Sigmoid colon (tissue), 7 donors: ENCODE results near the gene GPR21. TPM values are rescaled to one million over a fixed set of nuclear protein-coding genes. Genes with fewer than 3 reads are reported as not detected.

Source experiments
- DNase-seq: peaks from one replicate; pipeline ENCODE4 v3.0.0-alpha.2; 2019
- H3K27ac ChIP-seq, 4 donors: fragments of 200-600 bp; sonication (generic); one replicate each; pipeline ENCODE4 v1.5.1; 2016 to 2019; ENCODE audit warnings: mild to moderate bottlenecking in 1 of 4
- H3K27me3 ChIP-seq, 3 donors: fragments of 200-600 bp; sonication (generic); one replicate each; pipeline ENCODE4 v1.5.1; 2019; ENCODE audit warnings: mild to moderate bottlenecking in 1 of 3
- H3K36me3 ChIP-seq, 4 donors: fragments of 200-600 bp; sonication (generic); one replicate each; pipeline ENCODE4 v1.5.1; 2016 to 2019
- H3K4me1 ChIP-seq, 4 donors: fragments of 200-600 bp; sonication (generic); one replicate each; pipeline ENCODE4 v1.5.1; 2017 to 2019
- H3K4me3 ChIP-seq, 4 donors: fragments of 200-600 bp; sonication (generic); one replicate each; pipeline ENCODE4 v1.5.1; 2017 to 2019; ENCODE audit warnings: mild to moderate bottlenecking in 2 of 4, moderate library complexity in 1 of 4
- H3K9me3 ChIP-seq, 4 donors: fragments of 200-600 bp in 3 of 4; sonication (generic) in 3 of 4; one replicate each; pipeline versions ENCODE4 v1.5.1 to v1.6.1; 2013 to 2019
- CTCF ChIP-seq, 4 experiments: fragments of 450-650 bp in 3 of 4; fragments of 200-600 bp in 1 of 4; IDR thresholded peaks; one replicate each; pipeline ENCODE4 v1.5.1; 2016 to 2019; ENCODE audit warnings: antibody characterized with exemption in 4 of 4, mild to moderate bottlenecking in 3 of 4, moderate library complexity in 2 of 4
- EP300 ChIP-seq, 4 donors: sonication (generic); formaldehyde crosslinking; IDR thresholded peaks; one replicate each; pipeline ENCODE4 v1.6.1; 2017; ENCODE audit warnings: antibody characterized with exemption in 4 of 4
- POLR2A ChIP-seq, 2 donors: fragments of 450-650 bp; IDR thresholded peaks; one replicate each; pipeline ENCODE4 v1.6.1; 2016; ENCODE audit warnings: antibody characterized with exemption in 2 of 2, mild to moderate bottlenecking in 2 of 2, moderate library complexity in 2 of 2
- POLR2AphosphoS5 ChIP-seq, 4 donors: sonication (generic); formaldehyde crosslinking; IDR thresholded peaks; one replicate each; pipeline ENCODE4 v1.6.1; 2017; ENCODE audit warnings: antibody characterized with exemption in 4 of 4
- WGBS, 2 donors: extraction: QIAGEN DNeasy Blood & Tissue Kit; methylation state at CpG; one replicate each; pipeline ENCODE4 v1.1.7; 2013; 5-methylcytosine and 5-hydroxymethylcytosine counted together
- intact Hi-C: fragments of 100-400 bp; cut with DNase I; formaldehyde crosslinking; loops from one replicate; pipeline ENCODE4 v1.15.1; 2023
- polyA plus RNA-seq, 3 donors: library from polyadenylated mRNA; stranded (reverse); fragments of 200-250 nt; gene quantifications; one replicate each; pipeline ENCODE4 v1.2.3, GENCODE V29; 2013
- total RNA-seq, 4 donors: library from RNA; depleted of rRNA; stranded (reverse); fragments of >200 nt; gene quantifications; one replicate each; pipeline ENCODE4 v1.1.0, GENCODE V29; 2016
- donor health status: healthy with polysubstance abuse.
- donor health status: Bipolar disorder and iron deficiency.
- donor health status: healthy.

Gene GPR21
- total and polyA plus RNA-seq, 7 donors = 0.34 to 6.1 (median 1.4) TPM; not detected in 3

- H3K4me3 ChIP-seq = no peak overlapping the region
- H3K4me1 ChIP-seq = peaks cover 0 to 9% (median 0%) of the 10 kb centered on the region in 4 donors
- no peak for DNase-seq
- H3K9me3 ChIP-seq = no peaks in the 10 kb centered on the region
- 84 to 92% methylated on average over 3 of the region's 3 CpGs for WGBS, 2 donors
- H3K36me3 ChIP-seq = peaks cover 0 to 76% (median 24%) of the 10 kb centered on the region in 4 donors
- H3K27me3 ChIP-seq = no peaks in the 10 kb centered on the region
- TF ChIP-seq CTCF (IDR thresholded peaks at IDR 0.05) (no peak), POLR2A (IDR thresholded peaks at IDR 0.05) (no peak), EP300 (IDR thresholded peaks at IDR 0.05) (no peak), POLR2AphosphoS5 (IDR thresholded peaks at IDR 0.05) (no peak)
- H3K27ac ChIP-seq = no peak overlapping the region
- intact Hi-C loops = loop anchor here (10.0 kb wide), 1 partner anchor 343 kb away; the partner anchor contains the start of gene CRB2
Observed at GRCh38 chr9:123011878-123012528, 21.5 kb upstream of the GPR21 start.

GRCh38 chr9:123016631-123017030 is 16.8 kb upstream of the GPR21 start:
- no peak for TF ChIP-seq POLR2AphosphoS5 (IDR thresholded peaks at IDR 0.05)
- TF ChIP-seq CTCF (IDR thresholded peaks at IDR 0.05) = no peak
- TF ChIP-seq EP300 (IDR thresholded peaks at IDR 0.05) = no peak
- no peak for TF ChIP-seq POLR2A (IDR thresholded peaks at IDR 0.05)
- Histone ChIP-seq H3K27me3 (no peaks in the 10 kb centered on the region), H3K4me3 (no peak overlapping the region), H3K36me3 (peaks cover 3 to 96% (median 23%) of the 10 kb centered on the region in 4 donors), H3K4me1 (no peaks in the 10 kb centered on the region), H3K27ac (no peak overlapping the region), H3K9me3 (no peaks in the 10 kb centered on the region)
- DNase-seq = no peak
- 94 to 97% methylated on average over 1 of the region's 1 CpG for WGBS, 2 donors
- intact Hi-C loops = loop anchor here (10.0 kb wide), 1 partner anchor 338 kb away; the partner anchor contains the start of gene CRB2

GRCh38 chr9:123020796-123021195 is 12.7 kb upstream of the GPR21 start:
- DNase-seq = no peak
- intact Hi-C loops = no loop called here
- H3K27ac ChIP-seq = no peak overlapping the region
- no peaks in the 10 kb centered on the region for H3K4me1 ChIP-seq
- no peaks in the 10 kb centered on the region for H3K27me3 ChIP-seq
- TF ChIP-seq CTCF (IDR thresholded peaks at IDR 0.05) (no peak), POLR2AphosphoS5 (IDR thresholded peaks at IDR 0.05) (no peak), POLR2A (IDR thresholded peaks at IDR 0.05) (no peak), EP300 (IDR thresholded peaks at IDR 0.05) (no peak)
- peaks cover 3 to 89% (median 13%) of the 10 kb centered on the region in 4 donors for H3K36me3 ChIP-seq
- H3K4me3 ChIP-seq = no peak overlapping the region
- WGBS, 2 donors = 68 to 90% methylated on average over 2 of the region's 2 CpGs
- no peaks in the 10 kb centered on the region for H3K9me3 ChIP-seq

- DNase-seq = no peak
- Histone ChIP-seq H3K4me3 (no peak overlapping the region), H3K36me3 (peaks cover 0 to 53% (median 5%) of the 10 kb centered on the region in 4 donors), H3K27ac (no peak overlapping the region), H3K9me3 (no peaks in the 10 kb centered on the region), H3K4me1 (peaks cover 0 to 11% (median 4%) of the 10 kb centered on the region in 4 donors), H3K27me3 (no peaks in the 10 kb centered on the region)
- TF ChIP-seq POLR2AphosphoS5 (IDR thresholded peaks at IDR 0.05) (no peak), POLR2A (IDR thresholded peaks at IDR 0.05) (no peak), CTCF (IDR thresholded peaks at IDR 0.05) (no peak)
- intact Hi-C loops = no loop called here
- 98 to 100% methylated on average over 1 of the region's 1 CpG for WGBS, 2 donors
Observed at GRCh38 chr9:123026425-123026824, 7.0 kb upstream of the GPR21 start.
